Mesendoderm (in vitro differentiated cells): Measurements from ENCODE around the gene KRTAP9-1.
"Not testable (repeated sequence)": the region's sequence is repeated elsewhere in the genome, so short reads cannot be mapped to it uniquely, and the experiment has no call there.

Experiments
- DNase-seq: peaks from one replicate; pipeline ENCODE4 v3.0.0; 2013
- H2AK5ac ChIP-seq: 2 replicates; pipeline ENCODE4 v1.6.1; 2013; ENCODE audit warnings: low read length, inconsistent platforms
- H2BK120ac ChIP-seq: 2 replicates; pipeline ENCODE4 v1.6.1; 2013; ENCODE audit warnings: low read depth, mild to moderate bottlenecking, low read length, moderate library complexity, mixed read lengths
- H2BK15ac ChIP-seq: replicated peaks from 2 replicates; pipeline ENCODE4 v1.6.1; 2013; ENCODE audit warnings: low read depth, mild to moderate bottlenecking, moderate library complexity
- H2BK5ac ChIP-seq: 2 replicates; pipeline ENCODE4 v1.6.1; 2013; ENCODE audit warnings: low read length, inconsistent platforms
- H3K18ac ChIP-seq: 2 replicates; pipeline ENCODE4 v1.6.1; 2013; ENCODE audit warnings: mild to moderate bottlenecking, low read length, mixed read lengths
- H3K23ac ChIP-seq: one replicate; pipeline ENCODE4 v1.6.1; 2013; ENCODE audit warnings: low read length
- H3K27ac ChIP-seq: 2 replicates; pipeline ENCODE4 v1.5.1; 2013; ENCODE audit warnings: low read depth, mild to moderate bottlenecking, inconsistent platforms, low read length, moderate library complexity
- H3K27me3 ChIP-seq: 2 replicates; pipeline ENCODE4 v1.6.1; 2013; ENCODE audit warnings: low read length, control low read depth, mild to moderate bottlenecking, inconsistent platforms; ENCODE audit not compliant: insufficient read depth, poor library complexity
- H3K36me3 ChIP-seq: 2 replicates; pipeline ENCODE4 v1.6.1; 2013; ENCODE audit warnings: low read length, inconsistent platforms; ENCODE audit not compliant: control insufficient read depth, insufficient read depth
- H3K4ac ChIP-seq: one replicate; pipeline ENCODE4 v1.6.1; 2013; ENCODE audit warnings: low read depth, mild to moderate bottlenecking, low read length, moderate library complexity
- H3K4me1 ChIP-seq: 2 replicates; pipeline ENCODE4 v1.6.1; 2013; ENCODE audit warnings: low read depth, low read length, inconsistent platforms; ENCODE audit not compliant: control insufficient read depth
- H3K4me2 ChIP-seq: 2 replicates; pipeline ENCODE4 v1.6.1; 2013; ENCODE audit warnings: low read length
- H3K4me3 ChIP-seq: 2 replicates; pipeline ENCODE4 v1.5.1; 2013; ENCODE audit warnings: mild to moderate bottlenecking, low read length
- H3K56ac ChIP-seq: one replicate; pipeline ENCODE4 v1.6.1; 2013; ENCODE audit warnings: low read length
- H3K79me1 ChIP-seq: 2 replicates; pipeline ENCODE4 v1.6.1; 2013; ENCODE audit warnings: low read length, inconsistent platforms
- H3K79me2 ChIP-seq: 2 replicates; pipeline ENCODE4 v1.6.1; 2013; ENCODE audit warnings: mild to moderate bottlenecking, low read length; ENCODE audit not compliant: control insufficient read depth, insufficient read depth
- H3K9ac ChIP-seq: 2 replicates; pipeline ENCODE4 v1.6.1; 2013; ENCODE audit warnings: low read length, inconsistent platforms
- H4K5ac ChIP-seq: one replicate; pipeline ENCODE4 v1.6.1; 2013; ENCODE audit warnings: low read length
- H4K8ac ChIP-seq: one replicate; pipeline ENCODE4 v1.6.1; 2013; ENCODE audit warnings: low read depth, mild to moderate bottlenecking, control low read depth, low read length, moderate library complexity
- WGBS: extraction: QIAGEN DNeasy Blood & Tissue Kit; methylation state at CpG from one replicate; pipeline ENCODE4 v1.1.7; 2013; ENCODE audit warnings: low lambda C conversion rate, missing lambda C conversion rate; ENCODE audit not compliant: insufficient coverage; ENCODE audit errors: extremely low coverage; 5-methylcytosine and 5-hydroxymethylcytosine counted together

The KRTAP9-1 gene

DNA sequence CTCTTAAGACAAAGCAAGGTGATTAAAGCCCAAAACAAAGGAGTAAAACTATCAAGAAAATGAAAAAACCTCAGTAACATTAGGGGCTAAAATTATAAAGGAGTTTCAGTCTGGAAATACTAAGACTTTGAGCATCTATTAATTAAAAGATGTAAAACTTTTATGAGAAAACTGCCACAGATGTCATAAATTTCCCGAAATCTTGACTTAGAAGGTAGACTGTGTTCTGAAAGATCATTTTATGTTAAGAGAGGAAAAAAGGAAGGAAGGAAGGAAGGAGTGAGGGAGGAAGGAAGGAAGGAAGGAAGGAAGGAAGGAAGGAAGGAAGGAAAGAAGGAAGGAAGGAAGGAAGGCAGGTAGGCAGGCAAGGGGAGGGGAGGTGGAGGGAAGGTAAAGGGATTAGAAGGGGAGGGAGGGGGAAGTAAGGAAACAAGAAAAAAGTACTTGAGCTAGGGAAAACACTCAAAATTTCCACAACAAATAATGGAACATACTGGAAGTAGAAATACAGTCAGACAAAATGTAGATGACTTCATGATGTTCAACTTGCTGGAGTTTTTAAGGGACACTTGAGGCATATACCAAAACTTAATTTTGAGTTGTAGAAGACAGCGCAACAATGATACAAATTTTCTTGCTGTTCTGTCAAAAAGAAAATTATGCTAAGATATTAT, 42.0 kb upstream of the KRTAP9-1 start:
- Histone ChIP-seq H2AK5ac (no peak overlapping the region), H3K9ac (no peak overlapping the region), H2BK120ac (no peak overlapping the region), H3K27ac (no peak overlapping the region), H3K36me3 (no peaks in the 10 kb centered on the region), H3K4me1 (no peaks in the 10 kb centered on the region), H3K79me1 (no peaks in the 10 kb centered on the region), H3K27me3 (no peaks in the 10 kb centered on the region), H3K4ac (no peak overlapping the region), H3K4me2 (no peak overlapping the region), H2BK15ac (no peak overlapping the region), H3K4me3 (no peak overlapping the region), H4K8ac (no peak overlapping the region), H4K5ac (no peak overlapping the region), H3K23ac (no peak overlapping the region), H2BK5ac (no peak overlapping the region), H3K18ac (no peak overlapping the region), H3K56ac (no peak overlapping the region), H3K79me2 (no peaks in the 10 kb centered on the region)
- DNase-seq: no peak
- no CpG with 5 or more reads among the region's 2 CpGs for WGBS

DNA sequence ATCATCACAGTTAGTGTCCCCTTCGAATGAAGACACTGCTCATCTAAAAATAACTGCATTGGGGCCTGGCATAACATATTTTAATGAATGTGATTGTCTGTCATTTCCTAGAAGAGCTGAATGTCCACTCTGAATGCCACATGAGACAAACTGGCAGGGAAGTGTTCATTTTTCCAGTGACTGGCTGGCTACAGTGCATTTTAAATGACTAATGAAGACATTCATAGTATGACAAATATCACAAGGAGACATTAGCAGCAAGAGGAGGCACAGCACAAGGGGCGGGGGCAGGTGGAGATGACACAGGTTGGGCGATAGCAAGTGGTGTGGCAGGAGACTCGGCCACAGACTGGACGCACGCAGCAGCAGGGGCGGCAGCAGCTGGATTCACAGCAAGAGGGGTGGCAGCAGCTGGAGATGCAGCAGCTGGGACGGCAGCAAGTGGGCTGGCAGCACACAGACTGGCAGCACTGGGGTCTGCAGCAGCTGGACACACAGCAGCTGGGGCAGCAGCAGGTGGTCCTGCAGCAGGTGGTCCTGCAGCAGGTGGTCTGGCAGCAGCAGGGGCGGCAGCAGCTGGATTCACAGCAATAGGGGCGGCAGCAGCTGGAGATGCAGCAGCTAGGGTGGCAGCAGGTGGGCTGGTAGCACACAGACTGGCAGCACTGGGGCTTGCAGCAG, 40.6 kb upstream of the KRTAP9-1 start:
- not testable (repeated sequence) for H2AK5ac ChIP-seq, H3K4me1 ChIP-seq, H3K9ac ChIP-seq, H3K23ac ChIP-seq, H4K5ac ChIP-seq, H3K4me2 ChIP-seq, H3K27me3 ChIP-seq, H4K8ac ChIP-seq, H2BK15ac ChIP-seq, H3K4ac ChIP-seq, DNase-seq, H3K79me2 ChIP-seq, H3K36me3 ChIP-seq, H2BK5ac ChIP-seq, H3K27ac ChIP-seq, H3K79me1 ChIP-seq, H2BK120ac ChIP-seq, H3K18ac ChIP-seq, H3K4me3 ChIP-seq, H3K56ac ChIP-seq
- WGBS: no CpG with 5 or more reads among the region's 10 CpGs

DNA sequence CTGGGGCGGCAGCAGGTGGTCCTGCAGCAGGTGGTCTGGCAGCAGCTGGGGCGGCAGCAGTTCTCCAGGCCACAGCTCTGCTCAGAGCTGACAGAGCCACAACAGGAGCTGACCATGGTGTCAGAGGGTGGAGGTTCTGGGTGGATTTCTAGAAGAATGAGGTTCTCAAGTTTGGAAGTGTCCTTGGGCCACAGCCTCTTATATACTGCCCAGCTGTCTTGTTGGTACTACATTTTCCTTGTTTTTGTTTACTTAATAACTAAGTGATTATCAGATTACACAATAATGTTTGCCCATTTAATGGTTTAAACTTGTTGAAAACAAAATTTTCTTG, 40.1 kb upstream of the KRTAP9-1 start, which contains the start of gene KRTAP4-5:
TSS of gene KRTAP4-5 (minus strand) at position 174 of the 334 bp plus-strand sequence. CDS start at position 116, 58 bp downstream.
- no peak within 1 kb of the TSS for H3K4me3 ChIP-seq
- H3K36me3 ChIP-seq: no peaks in the 10 kb centered on the region
- no peaks in the 10 kb centered on the region for H3K27me3 ChIP-seq
- H3K4me2 ChIP-seq: no peak within 1 kb of the TSS
- H3K79me2 ChIP-seq: no peaks in the 10 kb centered on the region
- H2BK120ac ChIP-seq: no peak within 1 kb of the TSS
- H3K4ac ChIP-seq: no peak within 1 kb of the TSS
- no CpG with 5 or more reads among the region's 2 CpGs for WGBS
- no peak within 1 kb of the TSS for H3K56ac ChIP-seq
- no peaks in the 10 kb centered on the region for H3K4me1 ChIP-seq
- H3K9ac ChIP-seq: no peak within 1 kb of the TSS
- H4K5ac ChIP-seq: no peak within 1 kb of the TSS
- H3K23ac ChIP-seq: no peak within 1 kb of the TSS
- no peak within 1 kb of the TSS for H2BK15ac ChIP-seq
- no peaks in the 10 kb centered on the region for H3K79me1 ChIP-seq
- no peak within 1 kb of the TSS for H3K27ac ChIP-seq
- no peak for DNase-seq
- no peak within 1 kb of the TSS for H2BK5ac ChIP-seq
- no peak within 1 kb of the TSS for H2AK5ac ChIP-seq
- H4K8ac ChIP-seq: no peak within 1 kb of the TSS
- H3K18ac ChIP-seq: no peak within 1 kb of the TSS

DNA sequence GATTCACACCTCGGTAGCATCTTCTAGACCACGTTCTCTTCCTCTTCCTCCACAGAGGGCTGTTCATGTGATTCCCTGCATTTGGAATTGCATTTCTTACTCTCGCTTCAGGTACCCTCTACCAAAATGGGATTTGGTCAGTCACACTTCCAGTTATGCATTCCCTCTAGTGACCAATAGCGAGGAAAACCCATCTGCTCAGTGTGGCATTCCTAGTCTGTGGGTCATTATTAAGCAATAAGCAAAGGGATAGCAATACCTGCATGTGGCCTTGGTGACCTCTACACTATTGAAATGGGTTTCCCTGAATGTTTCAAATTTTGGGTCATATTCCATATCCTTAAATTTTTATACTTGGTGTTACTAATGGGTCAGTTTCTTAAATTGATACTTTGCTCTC, 39.7 kb upstream of the KRTAP9-1 start:
- no CpG with 5 or more reads among the region's 4 CpGs for WGBS
- no peaks in the 10 kb centered on the region for H3K79me2 ChIP-seq

DNA sequence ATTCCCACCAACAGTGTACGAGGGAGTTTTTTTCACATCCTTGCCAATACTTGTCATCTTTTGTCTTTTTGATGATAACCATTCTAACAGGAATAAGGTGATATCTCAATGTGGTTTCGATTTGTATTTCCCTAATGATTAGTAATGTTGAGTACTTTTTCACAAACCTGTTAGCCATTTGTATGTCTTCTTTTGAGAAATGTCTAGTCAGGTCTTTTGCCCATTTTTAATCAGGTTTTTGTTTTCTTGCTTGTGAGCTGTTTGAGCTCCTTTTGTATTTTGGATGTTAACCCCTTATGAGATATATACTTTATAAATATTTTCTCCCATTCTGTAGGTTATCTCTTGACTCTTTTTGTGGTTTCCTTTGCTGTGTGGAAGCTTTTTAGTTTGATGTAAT, 38.2 kb upstream of the KRTAP9-1 start:
- Histone ChIP-seq H4K8ac (no peak overlapping the region), H3K18ac (no peak overlapping the region), H2BK15ac (no peak overlapping the region), H3K23ac (no peak overlapping the region), H3K4ac (no peak overlapping the region), H4K5ac (no peak overlapping the region), H3K79me2 (no peaks in the 10 kb centered on the region), H3K79me1 (no peaks in the 10 kb centered on the region), H3K27me3 (no peaks in the 10 kb centered on the region), H3K9ac (no peak overlapping the region), H2AK5ac (no peak overlapping the region), H2BK120ac (no peak overlapping the region), H3K56ac (no peak overlapping the region), H2BK5ac (no peak overlapping the region), H3K27ac (no peak overlapping the region), H3K4me3 (no peak overlapping the region), H3K4me1 (no peaks in the 10 kb centered on the region), H3K36me3 (no peaks in the 10 kb centered on the region), H3K4me2 (no peak overlapping the region)
- DNase-seq: no peak
- WGBS: no CpG with 5 or more reads among the region's 2 CpGs

More for the DNA sequence above, 39.7 kb upstream of the KRTAP9-1 start:
- no peaks in the 10 kb centered on the region for H3K79me1 ChIP-seq
- no peaks in the 10 kb centered on the region for H3K36me3 ChIP-seq
- H3K4me3 ChIP-seq: no peak overlapping the region
- no peak overlapping the region for H3K23ac ChIP-seq
- H3K27me3 ChIP-seq: no peaks in the 10 kb centered on the region
- H3K9ac ChIP-seq: no peak overlapping the region
- H3K56ac ChIP-seq: no peak overlapping the region
- H2BK5ac ChIP-seq: no peak overlapping the region
- H4K8ac ChIP-seq: no peak overlapping the region
- H3K27ac ChIP-seq: no peak overlapping the region
- no peak overlapping the region for H2BK15ac ChIP-seq
- DNase-seq: no peak
- H2BK120ac ChIP-seq: no peak overlapping the region
- H2AK5ac ChIP-seq: no peak overlapping the region
- no peak overlapping the region for H3K4ac ChIP-seq
- H3K18ac ChIP-seq: no peak overlapping the region
- no peaks in the 10 kb centered on the region for H3K4me1 ChIP-seq
- H3K4me2 ChIP-seq: no peak overlapping the region
- no peak overlapping the region for H4K5ac ChIP-seq
